ENCODE results near the gene GIT1.

GIT1 gene

GRCh38 chr17:29622337-29623282 lies 33.2 kb upstream of the GIT1 start, which contains the start of gene CORO6:
Gene CORO6, minus strand, starts transcription at chr17:29622912. Its CDS starts 1,491 bp downstream, at chr17:29621421.
- TF ChIP-seq ZNF565 (CRISPR knock-in tag; conservative IDR thresholded peaks at IDR 0.05; ENCODE audit: low read depth), result no peak
- TF ChIP-seq ZC3H10 (CRISPR knock-in tag; IDR thresholded peaks at IDR 0.05), result no peak
- no peak for TF ChIP-seq ISL1 (CRISPR knock-in tag; IDR thresholded peaks at IDR 0.05)
- TF ChIP-seq CREB5 (CRISPR knock-in tag; IDR thresholded peaks at IDR 0.05; ENCODE audit: low read depth), result no peak
- no peak for TF ChIP-seq OSR1 (CRISPR knock-in tag; IDR thresholded peaks at IDR 0.05)
- TF ChIP-seq ZNF70 (CRISPR knock-in tag; IDR thresholded peaks at IDR 0.05), result no peak
- TF ChIP-seq ZFP30 (CRISPR knock-in tag; IDR thresholded peaks at IDR 0.05), result no peak
- TF ChIP-seq RARB (CRISPR knock-in tag; IDR thresholded peaks at IDR 0.05), result no peak
- no peak for TF ChIP-seq TCF4 (CRISPR knock-in tag; IDR thresholded peaks at IDR 0.05; ENCODE audit: borderline replicate concordance)
- TF ChIP-seq CSDC2 (CRISPR knock-in tag; IDR thresholded peaks at IDR 0.05), result no peak
- TF ChIP-seq TSHZ2 (CRISPR knock-in tag; IDR thresholded peaks at IDR 0.05), result no peak
- no peak for TF ChIP-seq POU6F1 (CRISPR knock-in tag; IDR thresholded peaks at IDR 0.05; ENCODE audit: borderline replicate concordance, low read depth)
- no peak for TF ChIP-seq TOX (CRISPR knock-in tag; IDR thresholded peaks at IDR 0.05; ENCODE audit: borderline replicate concordance)
- no peak for TF ChIP-seq GLIS3 (CRISPR knock-in tag; IDR thresholded peaks at IDR 0.05)
- ATAC-seq, result peak; percentile 77

- no peak for TF ChIP-seq TOX (CRISPR knock-in tag; IDR thresholded peaks at IDR 0.05; ENCODE audit: borderline replicate concordance)
- peak; percentile 16; the same call in 2 of the 3 replicates for ATAC-seq
Observed at GRCh38 chr17:29621751-29622194, 32.3 kb upstream of the GIT1 start.

- ATAC-seq, result no peak
- TF ChIP-seq ZNF8 (CRISPR knock-in tag; IDR thresholded peaks at IDR 0.05), result no peak
- TF ChIP-seq CSDC2 (CRISPR knock-in tag; IDR thresholded peaks at IDR 0.05), result no peak
- TF ChIP-seq ZNF70 (CRISPR knock-in tag; IDR thresholded peaks at IDR 0.05), result no peak
- TF ChIP-seq PPARA (CRISPR knock-in tag; IDR thresholded peaks at IDR 0.05; ENCODE audit: borderline replicate concordance), result no peak
- no peak for TF ChIP-seq POU6F1 (CRISPR knock-in tag; IDR thresholded peaks at IDR 0.05; ENCODE audit: borderline replicate concordance, low read depth)
- TF ChIP-seq PATZ1 (CRISPR knock-in tag; IDR thresholded peaks at IDR 0.05; ENCODE audit: borderline replicate concordance), result no peak
- TF ChIP-seq TOX (CRISPR knock-in tag; IDR thresholded peaks at IDR 0.05; ENCODE audit: borderline replicate concordance), result no peak
- TF ChIP-seq ZFP30 (CRISPR knock-in tag; IDR thresholded peaks at IDR 0.05), result no peak
- no peak for TF ChIP-seq ESRRG (CRISPR knock-in tag; IDR thresholded peaks at IDR 0.05)
- no peak for TF ChIP-seq ISL1 (CRISPR knock-in tag; IDR thresholded peaks at IDR 0.05)
- no peak for TF ChIP-seq BACH2 (CRISPR knock-in tag; IDR thresholded peaks at IDR 0.05; ENCODE audit: borderline replicate concordance)
- no peak for TF ChIP-seq GLIS3 (CRISPR knock-in tag; IDR thresholded peaks at IDR 0.05)
- no peak for TF ChIP-seq ZNF565 (CRISPR knock-in tag; conservative IDR thresholded peaks at IDR 0.05; ENCODE audit: low read depth)
Observed at GRCh38 chr17:29620779-29621500, 31.5 kb upstream of the GIT1 start.
